ENCODE results near the gene CERS3. TPM values are rescaled to one million over a fixed set of nuclear protein-coding genes. Genes with fewer than 3 reads are reported as not detected.

CERS3 gene
- total RNA-seq, 1 experiment from 2014 or later: not detected

DNA sequence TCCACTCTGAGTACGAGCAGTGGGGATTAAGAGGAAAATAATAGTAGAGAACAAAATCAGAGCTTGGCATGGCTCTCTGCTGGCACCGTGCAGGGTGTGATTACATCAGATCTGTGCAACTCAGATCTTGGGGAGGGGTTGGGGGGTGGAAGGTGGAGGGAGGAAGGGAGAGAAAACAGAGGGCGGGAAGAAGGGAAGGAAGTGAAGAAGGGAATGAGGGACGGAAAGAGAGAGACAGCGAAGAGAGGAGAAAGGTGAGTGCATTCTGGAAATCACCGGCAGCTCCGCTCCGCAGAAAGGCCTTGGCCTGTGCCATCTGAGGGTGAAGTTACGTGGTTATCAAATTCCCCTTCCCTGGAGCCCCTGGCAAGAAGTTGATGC, 156.0 kb downstream of the CERS3 start:
- ATAC-seq (no peak), DNase-seq (ENCODE audit: low read depth, low spot score) (no peak)
- Histone ChIP-seq H3K27me3 (ENCODE audit: control insufficient read depth, insufficient read depth, low read length) (no peaks in the 10 kb centered on the region), H3K36me3 (ENCODE audit: control insufficient read depth, insufficient read depth, low read length) (no peaks in the 10 kb centered on the region), H3K4me1 (ENCODE audit: control insufficient read depth, insufficient read depth, low read length) (no peaks in the 10 kb centered on the region), H3K9me3 (ENCODE audit: control insufficient read depth, insufficient read depth, low read depth, low read length) (no peaks in the 10 kb centered on the region), H3K4me3 (ENCODE audit: low read depth in 2 of 2, low read length in 2 of 2) (no peak overlapping the region), H3K27ac (ENCODE audit: low read length) (no peak overlapping the region)
- no TSS peak for BruUV-seq (replicated peaks)
- in situ Hi-C loops (cut with HindIII; ENCODE audit: low pct_unique_long_range_greater_than_20kb, low sequenced_read_pairs) (no loop called here), intact Hi-C loops (cut with micrococcal nuclease; ENCODE audit: unreplicated experiment) (no loop called here)
- no peak for TF ChIP-seq SIN3A (IDR thresholded peaks at IDR 0.05; ENCODE audit: borderline replicate concordance, insufficient read depth, low read depth, low read length)
- TF ChIP-seq TCF7L2 (IDR thresholded peaks at IDR 0.05; ENCODE audit: low read depth, low read length): no peak
- TF ChIP-seq POLR2AphosphoS5 (IDR thresholded peaks at IDR 0.05; ENCODE audit: low read depth, low read length): no peak
- TF ChIP-seq, protein P1, sequence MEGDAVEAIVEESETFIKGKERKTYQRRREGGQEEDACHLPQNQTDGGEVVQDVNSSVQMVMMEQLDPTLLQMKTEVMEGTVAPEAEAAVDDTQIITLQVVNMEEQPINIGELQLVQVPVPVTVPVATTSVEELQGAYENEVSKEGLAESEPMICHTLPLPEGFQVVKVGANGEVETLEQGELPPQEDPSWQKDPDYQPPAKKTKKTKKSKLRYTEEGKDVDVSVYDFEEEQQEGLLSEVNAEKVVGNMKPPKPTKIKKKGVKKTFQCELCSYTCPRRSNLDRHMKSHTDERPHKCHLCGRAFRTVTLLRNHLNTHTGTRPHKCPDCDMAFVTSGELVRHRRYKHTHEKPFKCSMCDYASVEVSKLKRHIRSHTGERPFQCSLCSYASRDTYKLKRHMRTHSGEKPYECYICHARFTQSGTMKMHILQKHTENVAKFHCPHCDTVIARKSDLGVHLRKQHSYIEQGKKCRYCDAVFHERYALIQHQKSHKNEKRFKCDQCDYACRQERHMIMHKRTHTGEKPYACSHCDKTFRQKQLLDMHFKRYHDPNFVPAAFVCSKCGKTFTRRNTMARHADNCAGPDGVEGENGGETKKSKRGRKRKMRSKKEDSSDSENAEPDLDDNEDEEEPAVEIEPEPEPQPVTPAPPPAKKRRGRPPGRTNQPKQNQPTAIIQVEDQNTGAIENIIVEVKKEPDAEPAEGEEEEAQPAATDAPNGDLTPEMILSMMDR (IDR thresholded peaks at IDR 0.05): no peak
- TF ChIP-seq, protein P2, sequence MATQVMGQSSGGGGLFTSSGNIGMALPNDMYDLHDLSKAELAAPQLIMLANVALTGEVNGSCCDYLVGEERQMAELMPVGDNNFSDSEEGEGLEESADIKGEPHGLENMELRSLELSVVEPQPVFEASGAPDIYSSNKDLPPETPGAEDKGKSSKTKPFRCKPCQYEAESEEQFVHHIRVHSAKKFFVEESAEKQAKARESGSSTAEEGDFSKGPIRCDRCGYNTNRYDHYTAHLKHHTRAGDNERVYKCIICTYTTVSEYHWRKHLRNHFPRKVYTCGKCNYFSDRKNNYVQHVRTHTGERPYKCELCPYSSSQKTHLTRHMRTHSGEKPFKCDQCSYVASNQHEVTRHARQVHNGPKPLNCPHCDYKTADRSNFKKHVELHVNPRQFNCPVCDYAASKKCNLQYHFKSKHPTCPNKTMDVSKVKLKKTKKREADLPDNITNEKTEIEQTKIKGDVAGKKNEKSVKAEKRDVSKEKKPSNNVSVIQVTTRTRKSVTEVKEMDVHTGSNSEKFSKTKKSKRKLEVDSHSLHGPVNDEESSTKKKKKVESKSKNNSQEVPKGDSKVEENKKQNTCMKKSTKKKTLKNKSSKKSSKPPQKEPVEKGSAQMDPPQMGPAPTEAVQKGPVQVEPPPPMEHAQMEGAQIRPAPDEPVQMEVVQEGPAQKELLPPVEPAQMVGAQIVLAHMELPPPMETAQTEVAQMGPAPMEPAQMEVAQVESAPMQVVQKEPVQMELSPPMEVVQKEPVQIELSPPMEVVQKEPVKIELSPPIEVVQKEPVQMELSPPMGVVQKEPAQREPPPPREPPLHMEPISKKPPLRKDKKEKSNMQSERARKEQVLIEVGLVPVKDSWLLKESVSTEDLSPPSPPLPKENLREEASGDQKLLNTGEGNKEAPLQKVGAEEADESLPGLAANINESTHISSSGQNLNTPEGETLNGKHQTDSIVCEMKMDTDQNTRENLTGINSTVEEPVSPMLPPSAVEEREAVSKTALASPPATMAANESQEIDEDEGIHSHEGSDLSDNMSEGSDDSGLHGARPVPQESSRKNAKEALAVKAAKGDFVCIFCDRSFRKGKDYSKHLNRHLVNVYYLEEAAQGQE (IDR thresholded peaks at IDR 0.05; ENCODE audit: insufficient read depth in 1 of 2, low read depth in 2 of 2, low read length in 1 of 2): no peak
- CTCF ChIA-PET: interaction anchor here (0.7 kb wide), 1 partner anchor 22 kb away, joined by 3 read pairs; no protein-coding TSS in a partner anchor
- POLR2A ChIA-PET: no interaction called here

DNA sequence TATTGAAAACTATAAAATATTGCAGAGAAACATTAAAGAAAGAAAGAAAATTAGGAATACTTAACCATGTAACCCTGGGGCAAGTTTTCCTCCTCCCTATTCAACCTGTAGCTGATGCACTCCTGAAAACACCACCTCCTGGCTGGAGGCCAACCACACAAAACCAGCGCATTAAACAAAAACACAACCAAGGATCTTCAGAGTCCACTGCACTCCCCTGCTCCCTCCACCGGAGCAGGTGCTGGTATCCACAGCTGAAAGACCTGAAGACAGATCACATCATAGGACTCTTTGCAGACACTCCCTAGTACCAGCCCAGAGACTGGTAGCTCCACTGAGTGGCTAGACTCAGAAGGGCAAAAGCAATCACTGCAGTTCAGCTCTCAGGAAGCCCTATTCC, 173.4 kb downstream of the CERS3 start:
- peaks cover 6% of the 10 kb centered on the region for H3K27me3 ChIP-seq (ENCODE audit: control insufficient read depth, insufficient read depth, low read length)
- no peak overlapping the region for H3K4me3 ChIP-seq (ENCODE audit: low read depth in 2 of 2, low read length in 2 of 2)
- CTCF ChIA-PET: no interaction called here
- no peaks in the 10 kb centered on the region; the same call in 1 of the 2 replicates for H3K9me3 ChIP-seq (ENCODE audit: control insufficient read depth, insufficient read depth, low read depth, low read length)
- DNase-seq (ENCODE audit: low read depth, low spot score): no peak
- no peak overlapping the region for H3K27ac ChIP-seq (ENCODE audit: low read length)
- no peak for ATAC-seq
- in situ Hi-C loops (cut with HindIII; ENCODE audit: low pct_unique_long_range_greater_than_20kb, low sequenced_read_pairs): no loop called here
- H3K4me1 ChIP-seq (ENCODE audit: control insufficient read depth, insufficient read depth, low read length): no peaks in the 10 kb centered on the region; the same call in 1 of the 2 replicates
- H3K36me3 ChIP-seq (ENCODE audit: control insufficient read depth, insufficient read depth, low read length): no peaks in the 10 kb centered on the region
- intact Hi-C loops (cut with micrococcal nuclease; ENCODE audit: unreplicated experiment): no loop called here
- no TSS peak for BruUV-seq (replicated peaks)
- POLR2A ChIA-PET: no interaction called here
- TF ChIP-seq SIN3A (IDR thresholded peaks at IDR 0.05; ENCODE audit: borderline replicate concordance, insufficient read depth, low read depth, low read length): no peak
- TF ChIP-seq, protein P2 (IDR thresholded peaks at IDR 0.05; ENCODE audit: insufficient read depth in 1 of 2, low read depth in 2 of 2, low read length in 1 of 2): no peak
- no peak for TF ChIP-seq TCF7L2 (IDR thresholded peaks at IDR 0.05; ENCODE audit: low read depth, low read length)
- TF ChIP-seq, protein P1 (IDR thresholded peaks at IDR 0.05): no peak
- no peak for TF ChIP-seq POLR2AphosphoS5 (IDR thresholded peaks at IDR 0.05; ENCODE audit: low read depth, low read length)

Measured in Panc1 (cell line).